Trophoblast cell (in vitro differentiated cells and primary cell): ENCODE results near the gene RERG.

Experiments used
- DNase-seq, 2 donors: peaks; one replicate each; pipeline ENCODE4 v3.0.0-alpha.2; 2016
- H2AFZ ChIP-seq: 2 replicates; pipeline ENCODE4 v1.6.1; 2013; ENCODE audit warnings: low read length, moderate library complexity, mild to moderate bottlenecking; ENCODE audit not compliant: insufficient read depth, poor library complexity
- H2AK5ac ChIP-seq: 2 replicates; pipeline ENCODE4 v1.6.1; 2013; ENCODE audit warnings: mild to moderate bottlenecking, low read length
- H2BK120ac ChIP-seq: 2 replicates; pipeline ENCODE4 v1.6.1; 2013; ENCODE audit warnings: low read length, mild to moderate bottlenecking, moderate library complexity; ENCODE audit not compliant: insufficient read depth, poor library complexity
- H2BK12ac ChIP-seq: 2 replicates; pipeline ENCODE4 v1.6.1; 2013; ENCODE audit warnings: mild to moderate bottlenecking, low read length, moderate library complexity
- H2BK5ac ChIP-seq: 2 replicates; pipeline ENCODE4 v1.6.1; 2013; ENCODE audit warnings: low read length, low read depth, moderate library complexity, mild to moderate bottlenecking; ENCODE audit not compliant: poor library complexity
- H3K14ac ChIP-seq: 2 replicates; pipeline ENCODE4 v1.6.1; 2013; ENCODE audit warnings: mild to moderate bottlenecking, low read length
- H3K18ac ChIP-seq: 2 replicates; pipeline ENCODE4 v1.6.1; 2013; ENCODE audit warnings: mild to moderate bottlenecking, low read length
- H3K23ac ChIP-seq: 2 replicates; pipeline ENCODE4 v1.6.1; 2013; ENCODE audit warnings: low read length
- H3K27ac ChIP-seq: 2 replicates; pipeline ENCODE4 v1.5.1; 2013; ENCODE audit warnings: low read depth, mild to moderate bottlenecking, inconsistent platforms, low read length, moderate library complexity
- H3K27me3 ChIP-seq: 2 replicates; pipeline ENCODE4 v1.6.1; 2013; ENCODE audit warnings: inconsistent platforms, mild to moderate bottlenecking, low read length, moderate library complexity; ENCODE audit not compliant: insufficient read depth
- H3K36me3 ChIP-seq, 2 experiments: 1 replicate in 1 of 2; 2 replicates in 1 of 2; pipeline ENCODE4 v1.6.1; 2013; ENCODE audit warnings: low read length in 2 of 2, mild to moderate bottlenecking in 2 of 2, moderate library complexity in 1 of 2; ENCODE audit not compliant: insufficient read depth in 2 of 2, control insufficient read depth in 1 of 2
- H3K4ac ChIP-seq: 2 replicates; pipeline ENCODE4 v1.6.1; 2013; ENCODE audit warnings: low read depth, mild to moderate bottlenecking, low read length, moderate library complexity
- H3K4me1 ChIP-seq, 2 experiments: 1 replicate in 1 of 2; 2 replicates in 1 of 2; pipeline ENCODE4 v1.6.1; 2013; ENCODE audit warnings: low read length in 2 of 2, mild to moderate bottlenecking in 2 of 2, moderate library complexity in 1 of 2; ENCODE audit not compliant: insufficient read depth in 2 of 2, control insufficient read depth in 1 of 2
- H3K4me2 ChIP-seq: 2 replicates; pipeline ENCODE4 v1.6.1; 2013; ENCODE audit warnings: inconsistent platforms, mild to moderate bottlenecking, low read length, moderate library complexity
- H3K4me3 ChIP-seq: 2 replicates; pipeline ENCODE4 v1.5.1; 2013; ENCODE audit warnings: mild to moderate bottlenecking, low read depth, low read length, inconsistent platforms
- H3K79me1 ChIP-seq: one replicate; pipeline ENCODE4 v1.6.1; 2013; ENCODE audit warnings: low read length
- H3K79me2 ChIP-seq: 2 replicates; pipeline ENCODE4 v1.6.1; 2013; ENCODE audit warnings: low read length, mild to moderate bottlenecking; ENCODE audit not compliant: control insufficient read depth, insufficient read depth, poor library complexity
- H3K9ac ChIP-seq: 2 replicates; pipeline ENCODE4 v1.6.1; 2013; ENCODE audit warnings: mild to moderate bottlenecking, low read length
- H3K9me3 ChIP-seq: 2 replicates; pipeline ENCODE4 v1.6.1; 2013; ENCODE audit warnings: low read depth, mild to moderate bottlenecking, control low read depth, inconsistent platforms, low read length; ENCODE audit not compliant: insufficient read depth
- H4K12ac ChIP-seq: 2 replicates; pipeline ENCODE4 v1.6.1; 2013; ENCODE audit warnings: low read depth, mild to moderate bottlenecking, low read length, moderate library complexity
- H4K8ac ChIP-seq: 2 replicates; pipeline ENCODE4 v1.6.1; 2013; ENCODE audit warnings: low read depth, mild to moderate bottlenecking, low read length, moderate library complexity
- H4K91ac ChIP-seq: one replicate; pipeline ENCODE4 v1.6.1; 2013; ENCODE audit warnings: low read depth, mild to moderate bottlenecking, low read length, moderate library complexity
- WGBS: extraction: QIAGEN DNeasy Blood & Tissue Kit; methylation state at CpG from one replicate; pipeline ENCODE4 v1.1.7; 2013; ENCODE audit warnings: missing lambda C conversion rate; ENCODE audit not compliant: insufficient read length, insufficient coverage; ENCODE audit errors: extremely low coverage; 5-methylcytosine and 5-hydroxymethylcytosine counted together

RERG gene

GRCh38 chr12:15265875-15266274, 44.7 kb upstream of the RERG start:
- no peaks in the 10 kb centered on the region for H3K9me3 ChIP-seq
- no peak for DNase-seq
- no peak overlapping the region for H3K27ac ChIP-seq
- H4K8ac ChIP-seq = no peak overlapping the region
- no peak overlapping the region for H4K91ac ChIP-seq
- H3K79me1 ChIP-seq = no peaks in the 10 kb centered on the region
- H3K18ac ChIP-seq = no peak overlapping the region
- no peak overlapping the region for H3K14ac ChIP-seq
- no peaks in the 10 kb centered on the region for H3K36me3 ChIP-seq
- H3K23ac ChIP-seq = no peak overlapping the region
- no peak overlapping the region for H2AK5ac ChIP-seq
- no peak overlapping the region for H2BK120ac ChIP-seq
- H3K4me2 ChIP-seq = no peak overlapping the region
- no peak overlapping the region for H3K4ac ChIP-seq
- H3K27me3 ChIP-seq = no peaks in the 10 kb centered on the region
- no peak overlapping the region for H2BK12ac ChIP-seq
- no peaks in the 10 kb centered on the region for H3K79me2 ChIP-seq
- H3K4me3 ChIP-seq = no peak overlapping the region
- no peak overlapping the region for H2AFZ ChIP-seq
- H3K9ac ChIP-seq = no peak overlapping the region
- no peak overlapping the region for H2BK5ac ChIP-seq
- H4K12ac ChIP-seq = no peak overlapping the region
- H3K4me1 ChIP-seq = no peaks in the 10 kb centered on the region

GRCh38 chr12:15256761-15257160, 35.5 kb upstream of the RERG start:
- Histone ChIP-seq H3K4me2 (no peak overlapping the region), H3K79me2 (no peaks in the 10 kb centered on the region), H2BK12ac (no peak overlapping the region), H4K8ac (no peak overlapping the region), H3K4ac (no peak overlapping the region), H3K4me3 (no peak overlapping the region), H2AFZ (no peak overlapping the region), H3K4me1 (no peaks in the 10 kb centered on the region), H3K9ac (no peak overlapping the region), H3K14ac (no peak overlapping the region), H4K91ac (no peak overlapping the region), H3K79me1 (no peaks in the 10 kb centered on the region), H2BK120ac (no peak overlapping the region), H3K36me3 (no peaks in the 10 kb centered on the region), H2AK5ac (no peak overlapping the region), H3K23ac (no peak overlapping the region), H4K12ac (no peak overlapping the region), H3K18ac (no peak overlapping the region), H3K27ac (no peak overlapping the region), H2BK5ac (no peak overlapping the region), H3K9me3 (no peaks in the 10 kb centered on the region), H3K27me3 (no peaks in the 10 kb centered on the region)
- WGBS = no CpG with 5 or more reads among the region's 4 CpGs
- peak in 1 of 2 donors; percentile 15 for DNase-seq

- Histone ChIP-seq H4K91ac (no peak overlapping the region), H4K12ac (no peak overlapping the region), H3K4ac (no peak overlapping the region), H2BK5ac (no peak overlapping the region), H3K4me1 (no peaks in the 10 kb centered on the region), H3K18ac (no peak overlapping the region), H2AFZ (no peak overlapping the region), H2BK12ac (no peak overlapping the region), H3K79me2 (no peaks in the 10 kb centered on the region), H3K4me2 (no peak overlapping the region), H3K27me3 (no peaks in the 10 kb centered on the region), H2BK120ac (no peak overlapping the region), H3K27ac (no peak overlapping the region), H3K14ac (no peak overlapping the region), H4K8ac (no peak overlapping the region), H3K79me1 (no peaks in the 10 kb centered on the region), H3K4me3 (no peak overlapping the region), H3K23ac (no peak overlapping the region), H3K9me3 (no peaks in the 10 kb centered on the region), H3K36me3 (no peaks in the 10 kb centered on the region), H2AK5ac (no peak overlapping the region), H3K9ac (no peak overlapping the region)
- no CpG with 5 or more reads among the region's 1 CpG for WGBS
- DNase-seq = peak in 1 of 2 donors; percentile 8
Measured at GRCh38 chr12:15253990-15254389, 32.8 kb upstream of the RERG start.

- Histone ChIP-seq H3K9ac (no peak overlapping the region), H3K9me3 (no peaks in the 10 kb centered on the region), H3K27ac (no peak overlapping the region), H3K27me3 (no peaks in the 10 kb centered on the region), H3K4me1 (no peaks in the 10 kb centered on the region), H3K4ac (no peak overlapping the region), H2BK120ac (no peak overlapping the region), H2AK5ac (no peak overlapping the region), H3K18ac (no peak overlapping the region), H2BK12ac (no peak overlapping the region), H3K36me3 (no peaks in the 10 kb centered on the region), H4K91ac (no peak overlapping the region), H3K4me2 (no peak overlapping the region), H3K23ac (no peak overlapping the region), H4K8ac (no peak overlapping the region), H2BK5ac (no peak overlapping the region), H3K14ac (no peak overlapping the region), H4K12ac (no peak overlapping the region), H2AFZ (no peak overlapping the region), H3K79me1 (no peaks in the 10 kb centered on the region), H3K4me3 (no peak overlapping the region), H3K79me2 (no peaks in the 10 kb centered on the region)
- WGBS = no CpG with 5 or more reads among the region's 4 CpGs
- no peak for DNase-seq
Measured at GRCh38 chr12:15244926-15245325, 23.7 kb upstream of the RERG start.
